Astrocyte (in vitro differentiated cells and primary cell): Measurements from ENCODE around the gene NOL4L.

Experiments
- CTCF ChIP-seq: IDR thresholded peaks from 2 replicates; pipeline ENCODE4 v1.5.1; 2011; ENCODE audit warnings: low read depth, mild to moderate bottlenecking, inconsistent platforms, low read length, moderate library complexity; ENCODE audit not compliant: insufficient read depth
- EZH2 ChIP-seq: IDR thresholded peaks from 2 replicates; pipeline ENCODE4 v1.6.1; 2012; ENCODE audit warnings: mild to moderate bottlenecking, low read length, inconsistent platforms; ENCODE audit not compliant: insufficient read depth

GRCh38 chr20:32549842-32550241 lies 35.3 kb downstream of the NOL4L start:
- no peak for TF ChIP-seq CTCF
- TF ChIP-seq EZH2, result no peak
